GM18526 (cell line): Measurements from ENCODE around the gene MARCHF6.

Source experiments
- POLR2A ChIP-seq: IDR thresholded peaks from 3 replicates; pipeline ENCODE4 v1.6.1; 2011; ENCODE audit not compliant: insufficient read length; ENCODE audit errors: extremely low read depth

Gene MARCHF6

DNA sequence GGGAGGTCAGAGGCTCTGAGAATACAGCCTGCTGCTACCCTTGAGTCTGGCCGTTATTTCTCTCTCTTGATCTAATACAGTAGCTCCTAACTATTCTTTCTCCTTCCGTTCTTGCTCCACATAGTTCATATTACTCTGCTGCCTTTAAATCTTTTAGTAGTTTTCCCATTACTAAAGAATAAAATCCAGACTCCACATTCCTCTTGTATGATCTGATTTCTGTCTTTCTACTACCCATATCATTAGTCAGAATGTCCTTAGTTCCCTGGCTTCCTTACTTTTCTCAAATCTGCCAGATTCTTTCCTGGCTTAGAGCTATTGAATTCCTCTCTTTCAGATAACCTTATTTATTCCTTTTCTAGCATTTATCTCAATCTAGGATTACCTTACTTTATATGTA lies 40.0 kb downstream of the MARCHF6 start:
- TF ChIP-seq POLR2A = no peak

DNA sequence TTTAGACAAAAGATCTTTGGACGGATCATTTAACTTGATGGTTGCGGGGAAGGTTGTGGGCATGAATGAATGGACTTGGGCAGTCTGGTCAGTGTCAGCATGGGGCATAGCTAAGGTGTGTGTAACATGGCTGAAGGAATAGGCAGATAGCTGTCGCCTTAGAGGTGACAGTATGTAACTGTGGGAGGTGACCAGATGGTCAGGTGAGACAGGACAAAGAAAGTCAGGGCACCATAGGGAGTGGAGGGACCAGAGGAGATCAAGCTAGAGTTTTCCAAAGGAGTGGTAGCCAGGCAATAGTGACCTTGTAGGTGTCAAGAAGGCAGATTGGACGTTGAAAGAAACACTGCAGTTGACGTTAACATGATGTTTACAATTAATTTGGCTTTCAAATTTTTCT lies 43.1 kb downstream of the MARCHF6 start:
- no peak for TF ChIP-seq POLR2A

DNA sequence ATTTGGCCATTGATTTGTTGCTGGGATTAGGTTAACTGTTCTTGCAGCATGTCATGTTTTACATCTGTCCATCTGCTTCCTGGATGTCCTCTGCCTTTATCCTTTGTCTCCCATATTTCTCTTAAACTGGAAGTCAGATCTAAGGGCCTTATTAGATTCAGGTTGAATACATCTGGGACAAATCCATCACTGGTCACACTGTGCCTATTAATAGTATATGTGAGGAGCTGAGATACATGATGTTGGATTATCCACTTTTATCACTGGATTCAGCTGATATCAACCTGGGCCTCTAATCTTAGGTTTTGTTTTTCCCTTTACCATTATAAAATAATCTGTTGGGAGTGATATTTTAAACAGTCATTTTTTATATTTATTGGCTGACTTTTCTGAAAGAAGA lies 46.3 kb downstream of the MARCHF6 start:
- no peak for TF ChIP-seq POLR2A

DNA sequence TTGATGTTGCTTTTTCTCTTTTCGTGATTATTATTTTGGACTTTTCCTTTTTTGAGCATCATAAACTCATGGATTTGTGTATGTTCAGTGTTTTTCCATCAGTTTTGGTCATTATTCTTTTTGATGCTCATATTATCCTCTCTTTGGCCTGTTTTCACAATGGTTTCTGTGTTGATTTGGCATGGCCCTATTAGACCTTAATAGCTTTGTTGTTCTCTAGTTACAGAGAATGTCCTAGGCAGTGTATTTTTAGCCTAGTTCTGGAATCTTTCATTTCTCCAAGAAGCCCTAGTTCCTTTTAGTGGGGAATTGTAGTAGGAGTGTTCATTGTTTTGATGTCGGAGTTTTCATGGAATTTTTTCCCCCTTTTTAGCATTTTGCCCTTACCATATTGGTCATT lies 46.9 kb downstream of the MARCHF6 start:
- no peak for TF ChIP-seq POLR2A

DNA sequence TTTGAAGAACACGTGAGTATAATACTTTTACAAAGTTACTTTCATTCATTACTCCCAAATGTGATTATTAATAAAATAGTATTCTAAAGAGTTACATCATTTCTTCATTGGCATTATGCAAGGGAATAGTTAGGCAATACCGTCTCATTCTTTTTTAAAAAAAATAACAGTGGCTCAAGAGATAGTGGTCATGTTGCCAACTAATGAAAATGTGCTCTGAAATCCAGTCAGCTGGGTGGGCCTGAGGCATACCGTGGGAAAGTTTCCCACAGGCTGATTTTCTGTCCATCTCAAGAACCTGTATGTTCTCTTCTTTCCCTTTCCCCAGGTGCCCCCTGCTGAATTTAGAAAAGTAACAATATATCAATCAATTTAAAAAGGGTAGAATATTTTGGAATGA lies 47.3 kb downstream of the MARCHF6 start:
- no peak for TF ChIP-seq POLR2A

DNA sequence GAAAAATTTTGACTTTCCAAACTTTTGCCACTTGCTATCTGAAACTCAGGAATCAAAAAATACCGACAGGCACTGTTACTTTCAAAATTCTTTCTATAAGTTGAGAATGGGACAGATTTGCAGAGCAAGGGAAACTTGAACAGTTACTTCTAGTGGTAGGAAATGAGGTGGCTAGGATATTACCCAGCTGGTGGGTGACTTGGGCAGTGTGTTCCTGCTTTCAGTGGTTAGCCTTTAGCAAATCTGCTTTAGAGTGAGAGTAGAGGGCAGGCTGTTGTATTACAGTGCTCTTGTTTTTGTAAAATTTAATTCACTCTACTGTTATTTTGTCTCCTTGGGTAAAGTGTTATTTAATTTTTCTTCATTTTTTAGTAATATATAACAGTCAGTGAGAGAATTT lies 48.0 kb downstream of the MARCHF6 start:
- TF ChIP-seq POLR2A = no peak
